Measurements from ENCODE around the gene RPP25L.

RPP25L gene

GRCh38 chr9:34579104-34579807 is 32.6 kb downstream of the RPP25L start:
- ChIA-PET POLR2A (interaction anchor here (1.1 kb wide), 1 partner anchor 10 kb away, joined by 5 read pairs; the partner anchor contains the start of gene CNTFR), CTCF (interaction anchor here (2.3 kb wide), 1 partner anchor 12 kb away, joined by 10 read pairs; no protein-coding TSS in a partner anchor)

GRCh38 chr9:34578241-34579103 is 33.4 kb downstream of the RPP25L start:
- CTCF ChIA-PET = interaction anchor here (1.5 to 2.3 kb wide), 2 partner anchors 13 to 25 kb away, joined by 3 to 10 read pairs; no protein-coding TSS in a partner anchor
- POLR2A ChIA-PET = interaction anchor here (1.1 kb wide), 1 partner anchor 10 kb away, joined by 5 read pairs; the partner anchor contains the start of gene CNTFR
- no peak for TF ChIP-seq SUZ12 (IDR thresholded peaks at IDR 0.05)
- no peak for TF ChIP-seq ARNT (IDR thresholded peaks at IDR 0.05)
- no peak for TF ChIP-seq ZNF384 (IDR thresholded peaks at IDR 0.05)
- no peak for TF ChIP-seq BHLHE40 (IDR thresholded peaks at IDR 0.05; ENCODE audit: borderline replicate concordance)
- TF ChIP-seq NFRKB (IDR thresholded peaks at IDR 0.05) = no peak
- TF ChIP-seq TARDBP (IDR thresholded peaks at IDR 0.05) = no peak
- TF ChIP-seq SP1 (IDR thresholded peaks at IDR 0.05) = no peak
- no peak for TF ChIP-seq ELF4 (IDR thresholded peaks at IDR 0.05)
- TF ChIP-seq CTBP1 (IDR thresholded peaks at IDR 0.05; ENCODE audit: borderline replicate concordance) = no peak
- no peak for DNase-seq (ENCODE audit: extremely low spot score)

More at GRCh38 chr9:34579104-34579807, 32.6 kb downstream of the RPP25L start:
- no peak for TF ChIP-seq ZNF384 (IDR thresholded peaks at IDR 0.05)
- no peak for TF ChIP-seq ARNT (IDR thresholded peaks at IDR 0.05)
- TF ChIP-seq SUZ12 (IDR thresholded peaks at IDR 0.05) = no peak
- no peak for TF ChIP-seq SP1 (IDR thresholded peaks at IDR 0.05)
- TF ChIP-seq FOXK2 (IDR thresholded peaks at IDR 0.05) = no peak
- no peak for TF ChIP-seq CTBP1 (IDR thresholded peaks at IDR 0.05; ENCODE audit: borderline replicate concordance)
- TF ChIP-seq L3MBTL2 (conservative IDR thresholded peaks at IDR 0.05) = no peak
- no peak for TF ChIP-seq HDGF (IDR thresholded peaks at IDR 0.05; ENCODE audit: borderline replicate concordance)
- TF ChIP-seq FOXA1 (IDR thresholded peaks at IDR 0.05) = no peak
- TF ChIP-seq ELF4 (IDR thresholded peaks at IDR 0.05) = no peak
- TF ChIP-seq FOXM1 (IDR thresholded peaks at IDR 0.05; ENCODE audit: borderline replicate concordance) = no peak
- TF ChIP-seq BHLHE40 (IDR thresholded peaks at IDR 0.05; ENCODE audit: borderline replicate concordance) = no peak
- no peak for TF ChIP-seq PKNOX1 (IDR thresholded peaks at IDR 0.05)
- TF ChIP-seq LEF1 (IDR thresholded peaks at IDR 0.05; ENCODE audit: borderline replicate concordance) = no peak
- TF ChIP-seq TARDBP (IDR thresholded peaks at IDR 0.05) = no peak
- TF ChIP-seq NFRKB (IDR thresholded peaks at IDR 0.05) = no peak
- no peak for DNase-seq (ENCODE audit: extremely low spot score)

- DNase-seq (ENCODE audit: extremely low spot score) = no peak
- TF ChIP-seq BHLHE40 (IDR thresholded peaks at IDR 0.05; ENCODE audit: borderline replicate concordance) (no peak), SP1 (IDR thresholded peaks at IDR 0.05) (no peak), ELF4 (IDR thresholded peaks at IDR 0.05) (no peak), PKNOX1 (IDR thresholded peaks at IDR 0.05) (no peak), FOXK2 (IDR thresholded peaks at IDR 0.05) (no peak), SUZ12 (IDR thresholded peaks at IDR 0.05) (no peak), FOXM1 (IDR thresholded peaks at IDR 0.05; ENCODE audit: borderline replicate concordance) (no peak), NFRKB (IDR thresholded peaks at IDR 0.05) (no peak), ZNF384 (IDR thresholded peaks at IDR 0.05) (no peak), FOXA1 (IDR thresholded peaks at IDR 0.05) (no peak), LEF1 (IDR thresholded peaks at IDR 0.05; ENCODE audit: borderline replicate concordance) (no peak), L3MBTL2 (conservative IDR thresholded peaks at IDR 0.05) (no peak), HDGF (IDR thresholded peaks at IDR 0.05; ENCODE audit: borderline replicate concordance) (no peak), ARNT (IDR thresholded peaks at IDR 0.05) (no peak), TARDBP (IDR thresholded peaks at IDR 0.05) (no peak), CTBP1 (IDR thresholded peaks at IDR 0.05; ENCODE audit: borderline replicate concordance) (no peak)
- POLR2A ChIA-PET = interaction anchor here (1.1 kb wide), 1 partner anchor 11 kb away, joined by 5 read pairs; the partner anchor contains the start of gene CNTFR
- CTCF ChIA-PET = interaction anchor here (1.5 to 2.3 kb wide), 2 partner anchors 14 to 26 kb away, joined by 3 to 10 read pairs; no protein-coding TSS in a partner anchor
Measured at GRCh38 chr9:34577400-34578240, 34.3 kb downstream of the RPP25L start.

GRCh38 chr9:34576597-34577399 is 35.1 kb downstream of the RPP25L start:
- TF ChIP-seq SUZ12 (IDR thresholded peaks at IDR 0.05) (no peak), ELF4 (IDR thresholded peaks at IDR 0.05) (no peak), ARNT (IDR thresholded peaks at IDR 0.05) (no peak), PKNOX1 (IDR thresholded peaks at IDR 0.05) (no peak), FOXK2 (IDR thresholded peaks at IDR 0.05) (no peak), TARDBP (IDR thresholded peaks at IDR 0.05) (no peak), SP1 (IDR thresholded peaks at IDR 0.05) (no peak), BHLHE40 (IDR thresholded peaks at IDR 0.05; ENCODE audit: borderline replicate concordance) (no peak), FOXM1 (IDR thresholded peaks at IDR 0.05; ENCODE audit: borderline replicate concordance) (no peak), CTBP1 (IDR thresholded peaks at IDR 0.05; ENCODE audit: borderline replicate concordance) (no peak), ZNF384 (IDR thresholded peaks at IDR 0.05) (no peak)
- CTCF ChIA-PET = interaction anchor here (1.5 kb wide), 1 partner anchor 27 kb away, joined by 3 read pairs; no protein-coding TSS in a partner anchor
- POLR2A ChIA-PET = no interaction called here
- DNase-seq (ENCODE audit: extremely low spot score) = no peak
